Neural cell (in vitro differentiated cells): ENCODE data around the gene GLB1L2. TPM values are rescaled to one million over a fixed set of nuclear protein-coding genes. Genes with fewer than 3 reads are reported as not detected.

Experiments used
- H2AFZ ChIP-seq: fragments of 200-600, 300-800 bp; sonication (generic), shearing (Covaris generic); 2 replicates; pipeline ENCODE4 v1.6.0; 2014; ENCODE audit warnings: low read depth, mild to moderate bottlenecking, antibody characterized with exemption, low read length, moderate library complexity
- H3F3A ChIP-seq: fragments of 200-600 bp; shearing (Covaris generic); 2 replicates; pipeline ENCODE4 v1.6.1; 2016; ENCODE audit warnings: mild to moderate bottlenecking, moderate library complexity, mixed read lengths, antibody characterized with exemption, low read length; ENCODE audit not compliant: insufficient read depth, poor library complexity, severe bottlenecking
- H3K27ac ChIP-seq: fragments of 200-600, 300-800 bp; sonication (generic), shearing (Covaris generic); 2 replicates; pipeline ENCODE4 v1.5.1; 2014; ENCODE audit warnings: mild to moderate bottlenecking, low read length, moderate library complexity
- H3K27me3 ChIP-seq: fragments of 300-800, 200-600 bp; sonication (generic), shearing (Covaris generic); 2 replicates; pipeline ENCODE4 v1.6.0; 2014; ENCODE audit warnings: mild to moderate bottlenecking, low read depth, low read length, moderate library complexity; ENCODE audit not compliant: insufficient read depth
- H3K36me3 ChIP-seq: fragments of 300-800, 200-600 bp; sonication (generic), shearing (Covaris generic); 2 replicates; pipeline ENCODE4 v1.5.1; 2014; ENCODE audit warnings: mild to moderate bottlenecking, antibody characterized with exemption, low read length, moderate library complexity; ENCODE audit not compliant: insufficient read depth
- H3K4me2 ChIP-seq: fragments of 300-800, 200-600 bp; sonication (generic), shearing (Covaris generic); 2 replicates; pipeline ENCODE4 v1.6.0; 2014; ENCODE audit warnings: mild to moderate bottlenecking, low read length
- H3K4me3 ChIP-seq: fragments of 300-800, 200-600 bp; sonication (generic), shearing (Covaris generic); 2 replicates; pipeline ENCODE4 v1.5.1; 2014; ENCODE audit warnings: mild to moderate bottlenecking, low read length, moderate library complexity
- H3K79me2 ChIP-seq: fragments of 200-600 bp; shearing (Covaris generic); replicated peaks from 2 replicates; pipeline ENCODE4 v1.6.0; 2014; ENCODE audit warnings: mild to moderate bottlenecking, low read length, moderate library complexity; ENCODE audit not compliant: insufficient read depth
- H3K9ac ChIP-seq: fragments of 300-800, 200-600 bp; sonication (generic), shearing (Covaris generic); 2 replicates; pipeline ENCODE4 v1.6.1; 2016; ENCODE audit warnings: mild to moderate bottlenecking, low read length, mixed read lengths
- H3K9me2 ChIP-seq: fragments of 200-600 bp; shearing (Covaris generic); 2 replicates; pipeline ENCODE4 v1.6.1; 2016; ENCODE audit warnings: mild to moderate bottlenecking, low read length, mixed read lengths; ENCODE audit not compliant: insufficient read depth
- H3K9me3 ChIP-seq: fragments of 200-600, 300-800 bp; sonication (generic), shearing (Covaris generic); 2 replicates; pipeline ENCODE4 v1.6.1; 2016; ENCODE audit warnings: mild to moderate bottlenecking, mixed run types, low read length, moderate library complexity, mixed read lengths
- H4K20me1 ChIP-seq: fragments of 200-600 bp; shearing (Covaris generic); 2 replicates; pipeline ENCODE4 v1.6.1; 2016; ENCODE audit warnings: mild to moderate bottlenecking, mixed run types; ENCODE audit not compliant: insufficient read depth
- EP300 ChIP-seq: fragments of 450-650 bp; conservative IDR thresholded peaks from 2 replicates; pipeline ENCODE4 v1.6.1; 2014; ENCODE audit warnings: antibody characterized with exemption, mild to moderate bottlenecking, moderate library complexity; ENCODE audit not compliant: poor library complexity, severe bottlenecking
- EZH2 ChIP-seq: fragments of 200-600, 300-800 bp; shearing (Covaris generic), sonication (generic); IDR thresholded peaks from 2 replicates; pipeline ENCODE4 v1.6.1; 2014; ENCODE audit warnings: antibody characterized with exemption, low read length, borderline replicate concordance, mild to moderate bottlenecking; ENCODE audit not compliant: insufficient read depth, poor library complexity, severe bottlenecking
- MXI1 ChIP-seq: fragments of 450-650 bp; conservative IDR thresholded peaks from 2 replicates; pipeline ENCODE4 v1.6.1; 2014; ENCODE audit warnings: antibody characterized with exemption, mild to moderate bottlenecking; ENCODE audit not compliant: poor library complexity, severe bottlenecking
- POLR2AphosphoS5 ChIP-seq: IDR thresholded peaks from 2 replicates; pipeline ENCODE4 v1.6.1; 2012
- RAD21 ChIP-seq: fragments of 450-650 bp; conservative IDR thresholded peaks from 2 replicates; pipeline ENCODE4 v1.6.1; 2014; ENCODE audit warnings: antibody characterized with exemption, mild to moderate bottlenecking, moderate library complexity
- SMC3 ChIP-seq: fragments of 450-650 bp; conservative IDR thresholded peaks from 2 replicates; pipeline ENCODE4 v1.6.1; 2014; ENCODE audit warnings: antibody characterized with exemption, mild to moderate bottlenecking, moderate library complexity; ENCODE audit not compliant: poor library complexity
- TAF1 ChIP-seq: IDR thresholded peaks from 2 replicates; pipeline ENCODE4 v1.6.1; 2012; ENCODE audit warnings: low read depth
- polyA plus RNA-seq: library from polyadenylated mRNA; depleted of rRNA; stranded (reverse); fragments of >200 nt; gene quantifications from 2 replicates; pipeline ENCODE4 v1.2.3, GENCODE V29; 2014
- TF ChIP-seq, protein P1 (sequence below): IDR thresholded peaks from 2 replicates; pipeline ENCODE4 v1.6.1; 2012; ENCODE audit warnings: borderline replicate concordance
- TF ChIP-seq, protein P2 (sequence below): fragments of 450-650 bp; IDR thresholded peaks from 2 replicates; pipeline ENCODE4 v1.5.1; 2014; ENCODE audit warnings: antibody characterized with exemption, mild to moderate bottlenecking, moderate library complexity; ENCODE audit not compliant: poor library complexity, severe bottlenecking

The GLB1L2 gene
- polyA plus RNA-seq, 1 donor from 2014 or later: 1.6 TPM

DNA sequence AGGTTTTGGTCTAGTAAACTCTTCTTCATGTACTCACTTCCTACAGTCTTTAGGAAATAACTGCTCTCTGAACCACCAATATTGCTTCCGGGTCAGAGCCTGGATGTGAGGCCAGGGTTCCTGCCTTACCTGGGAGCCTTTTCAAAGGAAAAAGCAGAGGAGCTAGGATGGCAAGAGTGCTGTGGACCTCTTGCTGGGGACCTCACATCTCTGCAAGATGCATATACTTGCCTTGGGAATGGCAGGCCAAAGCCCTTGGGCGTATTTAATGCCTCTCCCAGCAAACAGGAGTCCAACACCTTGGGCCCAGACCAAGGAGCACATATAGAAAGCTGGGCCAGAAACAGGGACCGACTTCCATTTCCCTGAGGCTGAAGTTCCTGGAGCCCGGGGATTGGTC, 5.3 kb downstream of the GLB1L2 start:
- TF ChIP-seq MXI1 (no peak), EP300 (no peak), SMC3 (no peak)
- TF ChIP-seq, protein P1, sequence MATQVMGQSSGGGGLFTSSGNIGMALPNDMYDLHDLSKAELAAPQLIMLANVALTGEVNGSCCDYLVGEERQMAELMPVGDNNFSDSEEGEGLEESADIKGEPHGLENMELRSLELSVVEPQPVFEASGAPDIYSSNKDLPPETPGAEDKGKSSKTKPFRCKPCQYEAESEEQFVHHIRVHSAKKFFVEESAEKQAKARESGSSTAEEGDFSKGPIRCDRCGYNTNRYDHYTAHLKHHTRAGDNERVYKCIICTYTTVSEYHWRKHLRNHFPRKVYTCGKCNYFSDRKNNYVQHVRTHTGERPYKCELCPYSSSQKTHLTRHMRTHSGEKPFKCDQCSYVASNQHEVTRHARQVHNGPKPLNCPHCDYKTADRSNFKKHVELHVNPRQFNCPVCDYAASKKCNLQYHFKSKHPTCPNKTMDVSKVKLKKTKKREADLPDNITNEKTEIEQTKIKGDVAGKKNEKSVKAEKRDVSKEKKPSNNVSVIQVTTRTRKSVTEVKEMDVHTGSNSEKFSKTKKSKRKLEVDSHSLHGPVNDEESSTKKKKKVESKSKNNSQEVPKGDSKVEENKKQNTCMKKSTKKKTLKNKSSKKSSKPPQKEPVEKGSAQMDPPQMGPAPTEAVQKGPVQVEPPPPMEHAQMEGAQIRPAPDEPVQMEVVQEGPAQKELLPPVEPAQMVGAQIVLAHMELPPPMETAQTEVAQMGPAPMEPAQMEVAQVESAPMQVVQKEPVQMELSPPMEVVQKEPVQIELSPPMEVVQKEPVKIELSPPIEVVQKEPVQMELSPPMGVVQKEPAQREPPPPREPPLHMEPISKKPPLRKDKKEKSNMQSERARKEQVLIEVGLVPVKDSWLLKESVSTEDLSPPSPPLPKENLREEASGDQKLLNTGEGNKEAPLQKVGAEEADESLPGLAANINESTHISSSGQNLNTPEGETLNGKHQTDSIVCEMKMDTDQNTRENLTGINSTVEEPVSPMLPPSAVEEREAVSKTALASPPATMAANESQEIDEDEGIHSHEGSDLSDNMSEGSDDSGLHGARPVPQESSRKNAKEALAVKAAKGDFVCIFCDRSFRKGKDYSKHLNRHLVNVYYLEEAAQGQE: no peak
- Histone ChIP-seq H2AFZ (no peak overlapping the region), H3K9ac (no peak overlapping the region), H3K27ac (no peak overlapping the region), H3K27me3 (no peaks in the 10 kb centered on the region), H3F3A (no peaks in the 10 kb centered on the region), H4K20me1 (no peaks in the 10 kb centered on the region), H3K36me3 (no peaks in the 10 kb centered on the region), H3K4me2 (no peak overlapping the region), H3K9me2 (no peaks in the 10 kb centered on the region), H3K79me2 (no peaks in the 10 kb centered on the region), H3K9me3 (no peaks in the 10 kb centered on the region), H3K4me3 (no peak overlapping the region)

DNA sequence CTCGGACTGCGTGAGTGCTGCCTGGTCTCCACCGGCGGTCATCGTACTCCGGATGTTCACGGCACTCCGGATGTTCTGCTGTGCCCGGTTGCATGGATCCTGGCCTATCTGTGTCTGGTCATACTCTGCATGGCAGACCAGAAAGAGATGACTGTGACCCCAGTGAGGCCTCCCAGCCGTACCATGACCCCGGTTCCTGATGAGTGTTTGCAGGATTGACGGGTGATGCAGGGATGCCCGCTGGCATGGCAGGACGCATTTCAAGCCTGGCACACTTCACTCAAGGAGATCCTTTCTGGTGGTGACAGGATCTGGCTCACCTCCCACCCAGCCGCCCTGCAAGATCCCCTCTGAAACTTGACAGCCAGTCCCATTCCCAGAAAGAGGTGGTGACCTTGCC, 6.3 kb downstream of the GLB1L2 start:
- Histone ChIP-seq H3K9ac (no peak overlapping the region), H3K79me2 (no peaks in the 10 kb centered on the region), H3F3A (no peaks in the 10 kb centered on the region), H3K27ac (no peak overlapping the region), H4K20me1 (no peaks in the 10 kb centered on the region), H3K27me3 (no peaks in the 10 kb centered on the region), H3K36me3 (no peaks in the 10 kb centered on the region), H3K4me3 (no peak overlapping the region), H3K9me3 (no peaks in the 10 kb centered on the region), H2AFZ (no peak overlapping the region), H3K4me2 (no peak overlapping the region), H3K9me2 (no peaks in the 10 kb centered on the region)
- no peak for TF ChIP-seq POLR2AphosphoS5
- TF ChIP-seq, protein P1: no peak
- TF ChIP-seq EP300: no peak
- no peak for TF ChIP-seq TAF1
- TF ChIP-seq RAD21: no peak
- no peak for TF ChIP-seq MXI1
- no peak for TF ChIP-seq EZH2
- no peak for TF ChIP-seq SMC3
- TF ChIP-seq, protein P2, sequence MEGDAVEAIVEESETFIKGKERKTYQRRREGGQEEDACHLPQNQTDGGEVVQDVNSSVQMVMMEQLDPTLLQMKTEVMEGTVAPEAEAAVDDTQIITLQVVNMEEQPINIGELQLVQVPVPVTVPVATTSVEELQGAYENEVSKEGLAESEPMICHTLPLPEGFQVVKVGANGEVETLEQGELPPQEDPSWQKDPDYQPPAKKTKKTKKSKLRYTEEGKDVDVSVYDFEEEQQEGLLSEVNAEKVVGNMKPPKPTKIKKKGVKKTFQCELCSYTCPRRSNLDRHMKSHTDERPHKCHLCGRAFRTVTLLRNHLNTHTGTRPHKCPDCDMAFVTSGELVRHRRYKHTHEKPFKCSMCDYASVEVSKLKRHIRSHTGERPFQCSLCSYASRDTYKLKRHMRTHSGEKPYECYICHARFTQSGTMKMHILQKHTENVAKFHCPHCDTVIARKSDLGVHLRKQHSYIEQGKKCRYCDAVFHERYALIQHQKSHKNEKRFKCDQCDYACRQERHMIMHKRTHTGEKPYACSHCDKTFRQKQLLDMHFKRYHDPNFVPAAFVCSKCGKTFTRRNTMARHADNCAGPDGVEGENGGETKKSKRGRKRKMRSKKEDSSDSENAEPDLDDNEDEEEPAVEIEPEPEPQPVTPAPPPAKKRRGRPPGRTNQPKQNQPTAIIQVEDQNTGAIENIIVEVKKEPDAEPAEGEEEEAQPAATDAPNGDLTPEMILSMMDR: no peak
